HepG2 (cell line): ENCODE measurements around the gene CFAP69. TPM values are rescaled to one million over a fixed set of nuclear protein-coding genes. Genes with fewer than 3 reads are reported as not detected.
A peak's percentile ranks its signal among the peaks of the same experiment; 100 is the strongest.

Experiments used
- ARNTL ChIP-seq: sonication (generic); formaldehyde crosslinking; IDR thresholded peaks from 2 replicates; pipeline ENCODE4 v1.4.0; 2020; ENCODE audit warnings: mild to moderate bottlenecking, missing genetic modification reagents
- CSRNP2 ChIP-seq: sonication (generic); formaldehyde crosslinking; conservative IDR thresholded peaks from 2 replicates; pipeline ENCODE4 v1.8.0; 2022; ENCODE audit warnings: low read depth, missing genetic modification reagents
- EP300 ChIP-seq, 3 experiments: sonication (generic) in 1 of 3; formaldehyde crosslinking in 1 of 3; IDR thresholded peaks; 2 replicates each; pipeline versions ENCODE4 v1.5.1 to v1.6.1; 2011 to 2020; ENCODE audit warnings: low read depth in 2 of 3, low read length in 2 of 3, borderline replicate concordance in 1 of 3, improper control_type of control experiment in 1 of 3, mild to moderate bottlenecking in 1 of 3, missing genetic modification reagents in 1 of 3, moderate library complexity in 1 of 3
- FOXO4 ChIP-seq: sonication (generic); formaldehyde crosslinking; conservative IDR thresholded peaks from 2 replicates; pipeline ENCODE4 v1.8.1; 2023; ENCODE audit warnings: missing genetic modification reagents
- SATB2 ChIP-seq: sonication (generic); formaldehyde crosslinking; IDR thresholded peaks from 2 replicates; pipeline ENCODE4 v1.5.0; 2020; ENCODE audit warnings: missing genetic modification reagents
- SMAD3 ChIP-seq: sonication (generic); formaldehyde crosslinking; IDR thresholded peaks from 2 replicates; pipeline ENCODE4 v1.4.0; 2020; ENCODE audit warnings: missing genetic modification reagents
- TBP ChIP-seq: sonication (generic); formaldehyde crosslinking; IDR thresholded peaks from 2 replicates; pipeline ENCODE4 v1.5.0; 2020; ENCODE audit warnings: missing genetic modification reagents
- TCF7L2 ChIP-seq: IDR thresholded peaks from 2 replicates; pipeline ENCODE4 v1.6.1; 2011; ENCODE audit warnings: mild to moderate bottlenecking, low read depth, low read length, moderate library complexity
- ZNF639 ChIP-seq: conservative IDR thresholded peaks from 2 replicates; pipeline ENCODE4 v1.6.1; 2018; ENCODE audit warnings: missing genetic modification reagents
- ZNF710 ChIP-seq: sonication (generic); formaldehyde crosslinking; IDR thresholded peaks from 2 replicates; pipeline ENCODE4 v1.5.0; 2020; ENCODE audit warnings: mild to moderate bottlenecking, missing genetic modification reagents, borderline replicate concordance
- ZNF740 ChIP-seq: sonication (generic); formaldehyde crosslinking; IDR thresholded peaks from 2 replicates; pipeline ENCODE4 v1.4.0; 2020; ENCODE audit warnings: missing genetic modification reagents
- polyA plus RNA-seq, 8 experiments: library from polyadenylated mRNA; depleted of rRNA in 3 of 8; stranded (reverse) in 7 of 8; unstranded in 1 of 8; fragments of >200 nt; fragmentation: Illumina TruSeq in 4 of 8; extraction: Trizol in 4 of 8; gene quantifications; 2 replicates each; pipeline versions ENCODE4 v1.2.1 to v1.2.3, GENCODE V29; 2011 to 2016; ENCODE audit warnings: low read depth in 4 of 8, missing spikeins in 1 of 8, mixed read lengths in 1 of 8; ENCODE audit not compliant: insufficient read depth in 1 of 8
- total RNA-seq, 5 experiments: library from RNA; depleted of rRNA; stranded (reverse); fragments of >200 nt; fragmentation: Illumina TruSeq; extraction: Trizol; gene quantifications; 2 replicates each; pipeline ENCODE4 v1.2.3, GENCODE V29; 2016; ENCODE audit warnings: low read depth in 1 of 5
- TF ChIP-seq, protein P1 (sequence below): sonication (generic); formaldehyde crosslinking; IDR thresholded peaks from 2 replicates; pipeline ENCODE4 v1.4.0; 2020; ENCODE audit warnings: missing genetic modification reagents, borderline replicate concordance

The CFAP69 gene
- total and polyA plus RNA-seq, 2 of the 13 experiments (the other 11 are each of a cell fraction or from before 2014, with no cell fraction given) = 2.2 to 4.0 TPM

DNA sequence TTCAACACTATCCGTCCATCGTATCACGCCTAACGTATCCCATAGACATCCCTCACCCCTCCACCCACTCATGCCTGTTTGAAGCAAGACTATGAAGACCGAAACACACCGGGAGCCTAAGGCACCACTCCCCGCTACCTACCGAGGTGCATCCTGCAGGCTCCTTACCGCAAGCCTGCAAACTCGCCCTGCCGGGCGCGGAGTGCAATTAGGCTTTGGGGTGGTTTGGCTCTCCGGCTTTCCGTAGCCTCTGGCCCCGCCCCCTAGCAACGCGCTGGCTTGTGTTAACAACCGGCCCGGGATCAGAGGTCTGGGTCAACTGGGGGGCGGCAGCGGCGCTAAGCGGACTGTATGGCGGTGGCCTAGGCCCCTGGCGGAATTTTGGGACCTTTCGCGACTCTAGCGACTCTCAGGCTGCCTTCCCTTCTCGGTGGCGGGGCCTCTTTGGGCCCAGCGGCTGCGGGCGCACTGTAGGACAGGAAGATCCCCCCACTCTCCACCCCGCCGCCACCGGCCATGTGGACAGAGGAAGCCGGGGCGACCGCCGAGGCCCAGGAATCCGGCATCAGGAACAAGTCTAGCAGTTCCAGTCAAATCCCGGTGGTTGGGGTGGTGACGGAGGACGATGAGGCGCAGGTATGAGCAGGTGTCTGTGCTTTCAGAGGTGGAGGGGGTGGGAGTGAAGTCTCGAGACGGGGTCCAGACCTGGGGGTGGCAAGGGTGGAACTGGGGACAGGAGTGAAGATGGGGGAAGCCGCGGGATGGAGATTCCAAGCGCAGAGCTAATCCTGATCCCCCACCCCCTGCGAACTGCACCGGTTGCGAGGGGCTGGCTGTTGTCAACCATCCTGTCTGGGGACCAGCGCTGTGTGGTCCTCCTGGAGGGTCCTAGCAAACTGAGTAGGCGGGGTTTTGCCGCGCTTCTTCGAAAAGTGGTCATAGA is at the start of gene CFAP69 (continued):
- no peak for TF ChIP-seq CSRNP2 (CRISPR knock-in tag)
- no peak for TF ChIP-seq SATB2 (CRISPR knock-in tag)
- TF ChIP-seq, protein P1, sequence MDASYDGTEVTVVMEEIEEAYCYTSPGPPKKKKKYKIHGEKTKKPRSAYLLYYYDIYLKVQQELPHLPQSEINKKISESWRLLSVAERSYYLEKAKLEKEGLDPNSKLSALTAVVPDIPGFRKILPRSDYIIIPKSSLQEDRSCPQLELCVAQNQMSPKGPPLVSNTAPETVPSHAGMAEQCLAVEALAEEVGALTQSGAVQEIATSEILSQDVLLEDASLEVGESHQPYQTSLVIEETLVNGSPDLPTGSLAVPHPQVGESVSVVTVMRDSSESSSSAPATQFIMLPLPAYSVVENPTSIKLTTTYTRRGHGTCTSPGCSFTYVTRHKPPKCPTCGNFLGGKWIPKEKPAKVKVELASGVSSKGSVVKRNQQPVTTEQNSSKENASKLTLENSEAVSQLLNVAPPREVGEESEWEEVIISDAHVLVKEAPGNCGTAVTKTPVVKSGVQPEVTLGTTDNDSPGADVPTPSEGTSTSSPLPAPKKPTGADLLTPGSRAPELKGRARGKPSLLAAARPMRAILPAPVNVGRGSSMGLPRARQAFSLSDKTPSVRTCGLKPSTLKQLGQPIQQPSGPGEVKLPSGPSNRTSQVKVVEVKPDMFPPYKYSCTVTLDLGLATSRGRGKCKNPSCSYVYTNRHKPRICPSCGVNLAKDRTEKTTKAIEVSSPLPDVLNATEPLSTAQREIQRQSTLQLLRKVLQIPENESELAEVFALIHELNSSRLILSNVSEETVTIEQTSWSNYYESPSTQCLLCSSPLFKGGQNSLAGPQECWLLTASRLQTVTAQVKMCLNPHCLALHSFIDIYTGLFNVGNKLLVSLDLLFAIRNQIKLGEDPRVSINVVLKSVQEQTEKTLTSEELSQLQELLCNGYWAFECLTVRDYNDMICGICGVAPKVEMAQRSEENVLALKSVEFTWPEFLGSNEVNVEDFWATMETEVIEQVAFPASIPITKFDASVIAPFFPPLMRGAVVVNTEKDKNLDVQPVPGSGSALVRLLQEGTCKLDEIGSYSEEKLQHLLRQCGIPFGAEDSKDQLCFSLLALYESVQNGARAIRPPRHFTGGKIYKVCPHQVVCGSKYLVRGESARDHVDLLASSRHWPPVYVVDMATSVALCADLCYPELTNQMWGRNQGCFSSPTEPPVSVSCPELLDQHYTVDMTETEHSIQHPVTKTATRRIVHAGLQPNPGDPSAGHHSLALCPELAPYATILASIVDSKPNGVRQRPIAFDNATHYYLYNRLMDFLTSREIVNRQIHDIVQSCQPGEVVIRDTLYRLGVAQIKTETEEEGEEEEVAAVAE (CRISPR knock-in tag) = no peak
- TF ChIP-seq SMAD3 (CRISPR knock-in tag) = peak; percentile 60; the same call in 1 of the 2 replicates
- no peak; the same call in 1 of the 2 replicates for TF ChIP-seq ZNF740
- TF ChIP-seq FOXO4 (CRISPR knock-in tag) = no peak
- TF ChIP-seq ARNTL (CRISPR knock-in tag) = 0 out of 2 replicates have a peak, but pooled peaks have one; percentile 28
- TF ChIP-seq ZNF639 (CRISPR knock-in tag) = peak; percentile 25; the same call in 1 of the 2 replicates
- TF ChIP-seq EP300 (IDR thresholded peaks at IDR 0.05; ENCODE audit: low read depth in 2 of 2, low read length in 2 of 2) = peak; percentile 20 to 38; a peak in 2 of 4 replicates
- TF ChIP-seq EP300 (CRISPR knock-in tag; IDR thresholded peaks at IDR 0.05; ENCODE audit: borderline replicate concordance) = no peak
- peak; percentile 62; the same call in 1 of the 2 replicates for TF ChIP-seq ZNF710
- no peak for TF ChIP-seq TCF7L2
- no peak for TF ChIP-seq TBP (CRISPR knock-in tag)
